Naive thymus-derived CD4-positive, alpha-beta T cell (primary cell): Measurements from ENCODE around the gene CDKAL1. TPM values are rescaled to one million over a fixed set of nuclear protein-coding genes. Genes with fewer than 3 reads are reported as not detected.
"Not testable (repeated sequence)": the region's sequence is repeated elsewhere in the genome, so short reads cannot be mapped to it uniquely, and the experiment has no call there.

ENCODE experiments used
- ATAC-seq: fragments of 150-1000 bp; cut with Tn5 transposase; 2 replicates; pipeline ENCODE4 v1.10.0; 2021; ENCODE audit warnings: mild to moderate bottlenecking, moderate library complexity
- CTCF ChIA-PET: fragments of 350-600 bp; sonication (Branson Sonifier 250); formaldehyde crosslinking; loops from one replicate; lab custom pipeline; 2021; ENCODE audit warnings: antibody characterized with exemption; lab: Charles Lee
- POLR2A ChIA-PET: fragments of 350-600 bp; sonication (Branson Sonifier 250); formaldehyde crosslinking; loops from one replicate; lab custom pipeline; 2021; ENCODE audit warnings: antibody characterized with exemption, inconsistent platforms; lab: Charles Lee
- DNase-seq, 9 donors: peaks; one replicate each; pipeline versions ENCODE4 v3.0.0 to v3.0.0-alpha.2; 2020 to 2022; ENCODE audit warnings: mixed read lengths in 1 of 9
- H3K27ac ChIP-seq: one replicate; pipeline ENCODE4 v1.7.0; 2013; ENCODE audit warnings: mild to moderate bottlenecking, low read depth, low read length, moderate library complexity
- H3K27me3 ChIP-seq, 2 donors: one replicate each; pipeline ENCODE4 v1.7.0; 2013; ENCODE audit warnings: low read length in 2 of 2, mild to moderate bottlenecking in 2 of 2, moderate library complexity in 2 of 2; ENCODE audit not compliant: control insufficient read depth in 2 of 2, insufficient read depth in 2 of 2
- H3K36me3 ChIP-seq, 3 experiments: 1 replicate in 2 of 3; 2 replicates in 1 of 3; pipeline ENCODE4 v1.7.0; 2013; ENCODE audit warnings: low read length in 3 of 3, mild to moderate bottlenecking in 3 of 3, moderate library complexity in 1 of 3; ENCODE audit not compliant: insufficient read depth in 3 of 3, control insufficient read depth in 2 of 3
- H3K4me1 ChIP-seq, 2 donors: one replicate each; pipeline ENCODE4 v1.7.0; 2013; ENCODE audit warnings: low read length in 2 of 2, mild to moderate bottlenecking in 2 of 2, moderate library complexity in 1 of 2; ENCODE audit not compliant: control insufficient read depth in 2 of 2, insufficient read depth in 2 of 2
- H3K4me3 ChIP-seq: 2 replicates; pipeline ENCODE4 v1.7.0; 2013; ENCODE audit warnings: mild to moderate bottlenecking, low read length
- H3K9me3 ChIP-seq, 3 experiments: 1 replicate in 2 of 3; 2 replicates in 1 of 3; pipeline ENCODE4 v1.7.0; 2013; ENCODE audit warnings: low read length in 3 of 3; ENCODE audit not compliant: control insufficient read depth in 2 of 3
- H3K27ac Mint-ChIP-seq, 9 donors: one replicate each; pipeline ENCODE4 v1.8.0; 2020 to 2022; ENCODE audit warnings: mixed read lengths in 9 of 9, mild to moderate bottlenecking in 8 of 9, moderate library complexity in 5 of 9, inconsistent platforms in 2 of 9
- H3K27me3 Mint-ChIP-seq, 5 donors: one replicate each; pipeline ENCODE4 v1.8.0; 2021 to 2022; ENCODE audit warnings: mixed read lengths in 5 of 5, mild to moderate bottlenecking in 1 of 5
- H3K36me3 Mint-ChIP-seq, 5 donors: one replicate each; pipeline ENCODE4 v1.8.0; 2020 to 2022; ENCODE audit warnings: mixed read lengths in 5 of 5, mild to moderate bottlenecking in 3 of 5, inconsistent platforms in 1 of 5
- H3K4me1 Mint-ChIP-seq, 7 donors: one replicate each; pipeline ENCODE4 v1.8.0; 2020 to 2022; ENCODE audit warnings: mixed read lengths in 7 of 7, mild to moderate bottlenecking in 3 of 7, inconsistent platforms in 1 of 7
- H3K4me3 Mint-ChIP-seq, 10 donors: one replicate each; pipeline ENCODE4 v1.8.0; 2020 to 2022; ENCODE audit warnings: mild to moderate bottlenecking in 10 of 10, mixed read lengths in 10 of 10, moderate library complexity in 6 of 10, inconsistent platforms in 2 of 10
- H3K9me3 Mint-ChIP-seq, 11 donors: one replicate each; pipeline ENCODE4 v1.8.0; 2020 to 2022; ENCODE audit warnings: mixed read lengths in 11 of 11, mild to moderate bottlenecking in 4 of 11, inconsistent platforms in 1 of 11, moderate library complexity in 1 of 11
- intact Hi-C, 2 donors: fragments of 100-400 bp; cut with micrococcal nuclease; formaldehyde crosslinking; loops; one replicate each; pipeline ENCODE4 v1.15.1; 2023
- polyA plus RNA-seq, 2 donors: library from polyadenylated mRNA; unstranded; fragments of 300-500 nt; fragmentation: Illumina TruSeq; gene quantifications; one replicate each; pipeline ENCODE4 v1.2.3, GENCODE V29; 2021
- total RNA-seq, 6 experiments: library from RNA in 5 of 6; stranded (reverse) in 5 of 6; gene quantifications; 1 replicate in 5 of 6; 2 replicates in 1 of 6; pipeline ENCODE4 v1.2.3 and lab custom pipeline; 2021 to 2026

The CDKAL1 gene
- total and polyA plus RNA-seq, 7 experiments from 2014 or later = 23.6 to 35.8 (median 29.8) TPM

DNA sequence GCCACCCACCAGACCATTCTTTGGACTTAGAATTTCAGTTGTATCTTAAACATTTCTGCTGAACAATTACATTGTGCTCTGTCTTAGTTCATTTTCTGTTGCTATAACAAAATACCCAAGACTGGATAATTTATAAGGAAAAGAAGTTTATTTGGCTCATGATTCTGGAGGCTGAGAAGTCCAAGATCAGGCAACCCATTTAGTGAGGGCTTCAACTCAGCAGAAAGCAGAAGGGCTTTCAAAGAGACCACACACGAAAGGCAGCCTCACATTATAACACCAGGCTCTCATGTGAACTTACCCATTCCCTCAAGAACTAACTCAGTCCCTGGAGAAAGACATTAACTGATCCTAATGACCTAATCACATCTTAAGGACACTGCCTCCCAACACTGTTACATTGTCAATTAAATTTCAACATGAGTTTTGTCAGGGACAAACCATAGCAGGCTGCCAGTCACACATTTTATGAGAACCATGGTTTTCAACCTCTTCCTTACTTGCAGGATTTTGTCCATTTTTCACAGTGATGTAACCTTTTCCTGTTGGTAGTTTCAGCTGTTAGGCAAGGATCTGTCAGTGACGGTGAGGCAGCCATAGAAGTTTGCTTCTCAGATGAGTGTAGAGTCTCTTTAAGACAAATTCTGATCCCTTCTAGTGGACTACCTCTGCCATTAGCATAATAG, 659.7 kb downstream of the CDKAL1 start:
- CTCF ChIA-PET = no interaction called here

DNA sequence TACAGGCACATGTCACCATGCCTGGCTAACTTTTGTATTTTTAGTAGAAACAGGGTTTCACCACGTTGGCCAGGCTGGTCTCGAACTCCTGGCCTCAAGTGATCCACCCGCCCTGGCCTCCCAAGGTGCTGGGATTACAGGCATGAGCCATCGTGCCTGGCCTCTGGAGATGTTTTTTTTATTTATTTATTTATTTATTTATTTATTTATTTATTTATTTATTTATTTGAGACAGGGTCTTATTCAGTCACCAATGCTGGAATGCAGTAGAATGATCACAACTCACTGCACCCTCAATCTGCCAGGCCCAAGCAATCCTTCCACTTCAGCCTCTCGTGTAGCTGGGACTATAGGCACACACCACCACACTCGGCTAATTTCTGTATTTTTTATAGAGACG, 661.0 kb downstream of the CDKAL1 start:
- H3K9me3 Mint-ChIP-seq, DNase-seq, CTCF ChIA-PET, H3K9me3 ChIP-seq, ATAC-seq, intact Hi-C loops, H3K27me3 Mint-ChIP-seq, H3K4me3 Mint-ChIP-seq, H3K27ac ChIP-seq, H3K27me3 ChIP-seq, H3K27ac Mint-ChIP-seq, H3K4me3 ChIP-seq, H3K4me1 ChIP-seq, POLR2A ChIA-PET: not testable (repeated sequence)
- peaks cover 0 to 17% (median 4%) of the 10 kb centered on the region in 3 experiments for H3K36me3 ChIP-seq
- Mint-ChIP-seq H3K36me3 (peaks cover 15 to 56% (median 48%) of the 10 kb centered on the region in 5 donors), H3K4me1 (peaks cover 0 to 18% (median 2%) of the 10 kb centered on the region in 7 donors)

More for the DNA sequence above, 659.7 kb downstream of the CDKAL1 start:
- ATAC-seq (no peak), DNase-seq (no peak)
- Histone ChIP-seq H3K27ac (no peak overlapping the region), H3K27me3 (no peaks in the 10 kb centered on the region), H3K9me3 (no peaks in the 10 kb centered on the region), H3K4me1 (no peaks in the 10 kb centered on the region), H3K4me3 (no peak overlapping the region), H3K36me3 (peaks cover 0 to 6% (median 0%) of the 10 kb centered on the region in 3 experiments)
- intact Hi-C loops = no loop called here
- H3K27me3 Mint-ChIP-seq = no peaks in the 10 kb centered on the region
- peaks cover 0 to 4% (median 0%) of the 10 kb centered on the region in 11 donors for H3K9me3 Mint-ChIP-seq
- peaks cover 13 to 50% (median 43%) of the 10 kb centered on the region in 5 donors for H3K36me3 Mint-ChIP-seq
- no peak overlapping the region for H3K27ac Mint-ChIP-seq
- POLR2A ChIA-PET = no interaction called here
- H3K4me3 Mint-ChIP-seq = no peak overlapping the region
- peaks cover 0 to 20% (median 2%) of the 10 kb centered on the region in 7 donors for H3K4me1 Mint-ChIP-seq

DNA sequence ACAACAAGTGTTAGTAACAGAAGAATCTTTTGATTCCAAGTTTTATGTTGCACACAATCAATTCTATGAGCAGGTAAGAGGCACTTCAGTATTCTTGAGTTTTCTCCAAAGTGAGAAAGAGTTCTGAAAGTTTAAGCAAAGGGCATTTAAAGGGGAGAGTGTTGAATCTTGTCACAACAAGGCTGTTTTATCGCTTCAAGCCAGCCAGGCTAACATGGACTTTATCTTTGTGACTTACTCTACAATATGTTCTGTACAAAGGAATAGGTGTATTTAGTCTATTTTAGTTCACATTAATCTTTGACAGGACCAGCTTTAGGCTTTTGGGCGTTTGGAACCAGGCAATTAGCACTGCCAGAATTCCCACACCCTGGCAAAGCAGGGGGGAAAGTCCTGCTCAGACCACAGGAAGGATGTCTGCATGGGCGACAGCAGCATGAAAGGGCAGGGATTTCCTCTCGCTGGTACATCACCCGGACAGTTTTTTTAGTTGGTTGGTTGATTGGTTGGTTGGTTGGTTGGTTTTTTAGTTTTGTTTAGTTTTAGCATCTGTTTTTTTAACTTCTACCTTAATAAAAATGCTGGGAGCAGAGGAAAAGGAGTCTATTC, 663.9 kb downstream of the CDKAL1 start:
- Histone ChIP-seq H3K27me3 (no peaks in the 10 kb centered on the region), H3K4me1 (no peaks in the 10 kb centered on the region), H3K36me3 (peaks cover 0 to 32% (median 5%) of the 10 kb centered on the region in 3 experiments), H3K4me3 (no peak overlapping the region), H3K27ac (no peak overlapping the region), H3K9me3 (no peaks in the 10 kb centered on the region)
- peaks cover 0 to 4% (median 0%) of the 10 kb centered on the region in 11 donors for H3K9me3 Mint-ChIP-seq
- H3K27me3 Mint-ChIP-seq = no peaks in the 10 kb centered on the region
- intact Hi-C loops = no loop called here
- ATAC-seq (no peak), DNase-seq (no peak)
- POLR2A ChIA-PET = no interaction called here
- no peak overlapping the region for H3K4me3 Mint-ChIP-seq
- CTCF ChIA-PET = no interaction called here
- peaks cover 0 to 6% (median 2%) of the 10 kb centered on the region in 7 donors for H3K4me1 Mint-ChIP-seq
- peaks cover 11 to 72% (median 62%) of the 10 kb centered on the region in 5 donors for H3K36me3 Mint-ChIP-seq
- peak overlapping the region in 1 of 9 donors; percentile 56 for H3K27ac Mint-ChIP-seq

DNA sequence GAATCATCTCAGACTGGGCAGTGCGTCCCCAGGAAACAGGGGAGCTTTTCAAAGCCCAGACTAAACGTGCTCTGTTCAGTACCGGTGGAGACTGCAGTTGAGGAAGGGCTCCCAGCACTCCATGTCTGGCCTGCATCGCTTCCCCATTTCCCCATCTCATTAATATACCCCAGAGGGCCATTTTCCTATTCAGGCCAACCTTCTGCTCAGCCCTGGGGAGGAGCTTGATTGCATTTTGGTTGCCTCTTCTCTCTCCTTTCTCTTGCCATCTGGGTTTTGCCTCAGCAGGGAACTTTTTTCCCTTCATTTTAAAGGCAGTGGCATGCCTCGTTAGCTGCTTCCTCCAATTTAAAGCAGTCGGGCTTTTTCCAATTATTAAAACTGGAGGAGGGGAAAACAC, 665.0 kb downstream of the CDKAL1 start:
- Histone ChIP-seq H3K36me3 (peaks cover 0 to 32% (median 5%) of the 10 kb centered on the region in 3 experiments), H3K27me3 (no peaks in the 10 kb centered on the region), H3K27ac (no peak overlapping the region), H3K9me3 (no peaks in the 10 kb centered on the region), H3K4me1 (no peaks in the 10 kb centered on the region), H3K4me3 (no peak overlapping the region)
- H3K27me3 Mint-ChIP-seq = no peaks in the 10 kb centered on the region
- intact Hi-C loops = no loop called here
- peaks cover 0 to 2% (median 0%) of the 10 kb centered on the region in 11 donors for H3K9me3 Mint-ChIP-seq
- peaks cover 0 to 6% (median 2%) of the 10 kb centered on the region in 7 donors for H3K4me1 Mint-ChIP-seq
- peak overlapping the region in 1 of 9 donors; percentile 9 for H3K27ac Mint-ChIP-seq
- no peak overlapping the region for H3K4me3 Mint-ChIP-seq
- no peak for ATAC-seq
- ChIA-PET CTCF (no interaction called here), POLR2A (no interaction called here)
- no peak for DNase-seq
- peaks cover 6 to 73% (median 62%) of the 10 kb centered on the region in 5 donors for H3K36me3 Mint-ChIP-seq

DNA sequence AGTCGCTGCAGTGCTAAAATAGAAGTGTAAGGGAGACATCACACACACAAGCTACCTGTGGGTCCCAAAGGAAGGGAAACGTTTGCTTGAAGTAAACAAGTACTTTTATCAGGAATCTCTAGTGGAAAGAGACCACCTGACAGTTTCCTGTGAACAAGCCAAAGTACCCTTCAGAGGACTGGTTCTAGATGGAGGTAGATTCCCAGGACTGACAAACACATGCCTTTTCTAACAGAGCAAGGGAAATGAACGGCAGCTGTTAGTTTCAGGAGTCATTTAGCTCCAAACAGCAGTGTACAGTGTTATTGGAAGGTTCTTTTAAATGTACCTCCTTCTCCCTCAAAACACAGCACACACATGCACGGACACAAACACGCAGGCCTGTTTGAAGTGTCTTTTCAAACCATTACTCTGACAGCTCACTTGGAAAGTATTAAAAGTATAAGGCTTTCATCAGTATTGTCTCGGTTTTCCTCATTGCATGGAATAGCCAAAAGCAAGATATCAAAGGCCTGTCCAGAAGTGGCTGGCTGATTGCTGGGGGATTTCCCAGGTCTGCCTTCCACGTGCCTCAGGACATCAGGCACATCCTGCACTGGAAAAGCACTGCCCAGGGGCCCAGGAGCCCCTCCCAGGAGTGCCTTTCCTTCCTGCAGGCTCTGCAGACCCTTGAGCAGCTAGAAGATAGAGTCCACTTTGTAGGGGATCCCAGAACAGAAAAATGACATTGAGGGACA, 666.0 kb downstream of the CDKAL1 start:
- H3K9me3 Mint-ChIP-seq = peaks cover 0 to 10% (median 0%) of the 10 kb centered on the region in 11 donors
- no peak overlapping the region for H3K4me3 Mint-ChIP-seq
- no peak overlapping the region for H3K4me3 ChIP-seq
- H3K27ac Mint-ChIP-seq = no peak overlapping the region
- H3K9me3 ChIP-seq = no peaks in the 10 kb centered on the region
- peaks cover 0 to 32% (median 5%) of the 10 kb centered on the region in 3 experiments for H3K36me3 ChIP-seq
- peaks cover 0 to 6% (median 2%) of the 10 kb centered on the region in 7 donors for H3K4me1 Mint-ChIP-seq
- H3K27me3 ChIP-seq = no peaks in the 10 kb centered on the region
- H3K27me3 Mint-ChIP-seq = no peaks in the 10 kb centered on the region
- intact Hi-C loops = no loop called here
- CTCF ChIA-PET = no interaction called here
- DNase-seq = no peak
- H3K4me1 ChIP-seq = no peaks in the 10 kb centered on the region
- H3K36me3 Mint-ChIP-seq = peaks cover 7 to 83% (median 69%) of the 10 kb centered on the region in 5 donors
- no peak overlapping the region for H3K27ac ChIP-seq
- ATAC-seq = no peak
- POLR2A ChIA-PET = no interaction called here

DNA sequence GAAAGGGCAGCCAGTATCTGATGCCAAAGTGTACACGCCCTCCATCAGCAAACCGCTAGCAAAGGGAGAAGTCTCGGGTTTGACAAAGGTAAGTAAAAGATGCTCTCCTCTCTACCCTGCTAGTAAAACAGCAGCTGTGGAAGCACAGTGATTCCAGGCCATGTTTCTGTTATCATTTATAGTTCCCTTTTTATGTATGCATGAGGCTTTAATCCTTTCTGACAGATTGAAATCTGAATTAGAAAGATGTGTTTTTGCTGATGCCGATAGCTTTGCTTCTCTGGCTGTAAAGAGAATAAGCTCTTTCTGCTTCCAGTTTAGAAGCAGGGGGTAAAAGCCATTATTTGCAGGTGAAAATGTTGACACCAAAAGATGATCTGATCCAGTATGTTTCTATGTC, 666.9 kb downstream of the CDKAL1 start:
- H3K36me3 Mint-ChIP-seq = peaks cover 8 to 87% (median 71%) of the 10 kb centered on the region in 5 donors
- peaks cover 0 to 6% (median 2%) of the 10 kb centered on the region in 7 donors for H3K4me1 Mint-ChIP-seq
- Histone ChIP-seq H3K9me3 (no peaks in the 10 kb centered on the region), H3K4me3 (no peak overlapping the region), H3K36me3 (peaks cover 0 to 32% (median 5%) of the 10 kb centered on the region in 3 experiments), H3K27ac (no peak overlapping the region), H3K27me3 (no peaks in the 10 kb centered on the region), H3K4me1 (no peaks in the 10 kb centered on the region)
- H3K4me3 Mint-ChIP-seq = no peak overlapping the region
- H3K27ac Mint-ChIP-seq = no peak overlapping the region
- intact Hi-C loops = no loop called here
- ATAC-seq (no peak), DNase-seq (no peak)
- H3K27me3 Mint-ChIP-seq = no peaks in the 10 kb centered on the region
- POLR2A ChIA-PET = no interaction called here
- H3K9me3 Mint-ChIP-seq = peaks cover 0 to 10% (median 2%) of the 10 kb centered on the region in 11 donors
- CTCF ChIA-PET = interaction anchor here (0.6 kb wide), 1 partner anchor 650 kb away, joined by 3 read pairs; no protein-coding TSS in a partner anchor
